ENCODE measurements around the gene MSI2. TPM values are rescaled to one million over a fixed set of nuclear protein-coding genes. Genes with fewer than 3 reads are reported as not detected.
A peak's percentile ranks its signal among the peaks of the same experiment; 100 is the strongest.

The MSI2 gene
- total RNA-seq, 1 donor from 2014 or later, result 22.8 TPM

GRCh38 chr17:57477522-57478362 lies 221.4 kb downstream of the MSI2 start:
- no peak for DNase-seq (ENCODE audit: low read depth, low spot score)

DNA sequence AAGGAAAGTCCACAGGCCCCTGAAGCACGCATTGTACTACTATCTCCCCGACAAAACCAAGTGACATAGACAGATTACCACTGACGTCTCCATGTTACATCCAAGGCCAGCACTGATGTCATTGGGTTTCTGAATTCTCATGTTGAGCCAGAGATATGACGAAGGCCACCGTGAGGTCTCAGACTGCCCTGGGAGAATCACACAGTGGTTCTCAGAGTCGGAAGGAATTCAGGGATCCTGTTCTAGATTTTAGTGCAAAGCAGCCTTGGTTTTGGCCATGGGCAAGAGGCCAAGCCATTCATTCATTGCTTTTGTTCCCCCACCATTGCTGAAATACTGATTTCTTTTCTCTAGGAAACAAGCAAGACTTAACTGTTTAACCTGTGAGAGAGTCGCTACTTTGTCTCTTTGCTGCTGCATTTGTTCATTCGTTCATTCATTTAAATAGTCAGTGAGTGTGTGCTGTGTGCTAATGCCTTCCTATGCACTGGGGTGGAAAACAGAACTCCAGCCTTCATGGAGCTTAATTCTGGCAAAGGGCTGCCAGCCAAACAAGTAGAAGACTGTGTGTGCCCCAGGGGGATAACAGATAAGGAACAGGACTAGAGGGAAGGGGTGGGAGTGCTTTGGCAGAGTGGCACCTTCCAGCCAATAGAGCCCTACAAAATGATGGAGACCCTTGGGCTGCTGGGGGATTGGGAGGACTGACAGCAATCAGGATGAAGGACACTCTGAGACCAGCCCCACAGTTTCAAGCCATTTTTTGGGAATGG lies 222.3 kb downstream of the MSI2 start:
- no peak for DNase-seq (ENCODE audit: low read depth, low spot score)

DNA sequence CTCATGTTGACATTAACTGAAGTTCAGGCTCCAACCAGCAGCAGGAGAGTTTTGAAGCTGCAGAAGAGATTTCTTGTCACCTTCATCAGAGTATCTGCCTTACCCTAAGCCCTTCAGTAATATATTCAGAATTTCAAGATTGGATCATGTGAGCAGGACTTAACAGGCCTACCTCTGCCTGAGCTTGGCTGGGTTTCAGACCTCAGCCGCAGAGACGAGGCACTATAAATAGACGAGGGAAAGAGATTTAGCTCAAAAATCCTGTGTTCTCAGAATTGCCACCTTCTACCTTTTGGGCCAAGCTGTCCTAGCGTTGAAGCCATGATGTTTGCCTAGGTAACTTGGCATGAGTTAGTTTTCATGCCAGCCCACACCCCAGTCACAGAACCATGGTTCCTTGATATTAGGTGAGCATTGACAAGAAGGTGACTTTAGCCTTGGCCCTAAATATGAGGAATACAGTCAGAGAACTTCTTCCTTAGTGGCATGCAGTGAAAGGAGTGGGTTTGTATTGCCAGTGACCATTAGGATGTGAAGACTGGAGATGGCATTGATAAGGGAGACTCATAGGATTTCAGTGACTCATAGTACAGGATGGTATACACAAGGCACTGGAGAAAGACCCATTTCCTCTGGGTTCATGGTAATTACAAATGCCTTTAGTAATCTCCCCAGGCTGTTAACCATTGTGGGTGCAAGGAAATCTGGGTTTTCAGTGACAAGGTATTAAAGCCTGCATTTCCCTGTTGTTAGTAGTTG lies 224.3 kb downstream of the MSI2 start:
- no peak for DNase-seq (ENCODE audit: low read depth, low spot score)

GRCh38 chr17:57481910-57482391 lies 225.6 kb downstream of the MSI2 start:
- DNase-seq (ENCODE audit: low read depth, low spot score), result peak; percentile 48

- DNase-seq (ENCODE audit: low read depth, low spot score), result no peak
These were observed 226.3 kb downstream of the MSI2 start for GRCh38 chr17:57482657-57483056.

DNA sequence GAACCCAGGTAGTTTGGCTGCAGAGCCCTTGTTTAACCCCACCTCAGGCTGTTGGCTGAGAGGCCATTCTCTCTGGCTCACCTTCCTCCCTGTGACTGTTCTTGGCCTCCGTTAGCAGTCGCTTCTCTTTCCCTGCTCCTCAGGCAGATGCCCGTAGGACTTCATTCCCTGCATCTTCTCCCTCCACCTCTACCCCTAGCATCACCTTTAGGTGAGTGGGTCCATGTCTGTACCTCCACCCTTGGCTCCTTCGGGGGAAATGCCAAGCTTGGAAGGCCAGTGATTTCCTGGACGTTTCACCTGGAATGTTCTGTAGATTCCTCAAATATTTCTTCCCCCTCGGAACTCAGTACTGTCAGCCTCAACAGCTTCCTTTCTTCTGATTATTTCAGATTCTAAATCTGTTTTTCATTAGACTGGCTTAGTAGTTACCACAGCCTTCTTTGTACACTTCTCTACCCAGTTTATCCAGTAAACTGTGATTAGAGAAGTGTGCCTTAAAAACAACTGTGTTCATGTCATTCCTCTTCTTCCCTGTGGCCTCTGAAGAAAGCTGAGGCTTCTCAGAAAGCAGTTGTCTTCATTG lies 227.9 kb downstream of the MSI2 start:
- DNase-seq (ENCODE audit: low read depth, low spot score), result no peak

GRCh38 chr17:57484826-57485565 lies 228.7 kb downstream of the MSI2 start:
- no peak for DNase-seq (ENCODE audit: low read depth, low spot score)

GRCh38 chr17:57485566-57485865 lies 229.2 kb downstream of the MSI2 start:
- no peak for DNase-seq (ENCODE audit: low read depth, low spot score)

DNA sequence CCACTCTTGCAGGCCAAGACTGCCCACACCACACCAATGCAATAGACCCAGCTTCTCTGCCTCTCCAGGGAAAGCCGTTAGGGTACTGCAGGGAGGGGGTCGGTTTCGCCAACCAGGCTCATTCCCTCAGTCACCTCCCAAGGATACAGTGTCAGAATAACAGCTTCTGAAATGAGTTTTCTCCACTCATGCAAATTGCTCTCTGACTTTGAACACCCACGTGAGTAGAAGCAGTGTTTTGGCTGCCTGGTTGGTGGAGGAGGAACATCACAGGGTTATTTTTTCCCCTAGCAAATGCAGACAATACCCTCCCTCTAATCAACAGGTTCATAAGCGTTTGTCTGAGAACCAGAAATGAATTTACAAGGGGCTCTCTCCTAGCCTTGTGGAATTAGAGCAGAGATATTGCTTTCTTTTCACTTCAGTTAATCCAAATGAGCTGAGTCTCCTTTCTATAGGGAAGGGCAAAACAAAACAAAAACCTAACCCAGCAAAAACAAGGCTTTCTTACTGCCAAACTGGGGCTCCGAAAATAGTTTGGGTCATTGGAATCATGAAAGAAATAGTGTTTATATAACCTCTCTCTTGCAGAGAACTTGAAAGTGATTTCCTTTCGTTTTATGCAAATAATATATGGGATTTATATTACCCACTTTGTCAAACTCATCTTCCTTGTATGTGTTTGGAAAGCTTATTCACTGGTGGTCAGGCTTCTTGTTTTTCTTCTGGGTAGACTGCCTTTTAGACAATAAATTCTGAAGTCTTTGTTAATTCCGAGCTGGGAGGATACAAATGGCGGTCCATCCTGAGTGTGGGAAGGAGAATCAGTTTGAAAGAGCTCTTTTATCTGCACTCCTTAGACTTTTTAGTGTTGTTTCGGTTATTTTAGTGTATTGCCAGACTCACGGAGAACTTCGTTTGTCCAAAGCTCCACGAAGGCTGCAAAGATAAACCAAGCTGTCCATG lies 229.9 kb downstream of the MSI2 start:
- DNase-seq (ENCODE audit: low read depth, low spot score), result no peak

DNA sequence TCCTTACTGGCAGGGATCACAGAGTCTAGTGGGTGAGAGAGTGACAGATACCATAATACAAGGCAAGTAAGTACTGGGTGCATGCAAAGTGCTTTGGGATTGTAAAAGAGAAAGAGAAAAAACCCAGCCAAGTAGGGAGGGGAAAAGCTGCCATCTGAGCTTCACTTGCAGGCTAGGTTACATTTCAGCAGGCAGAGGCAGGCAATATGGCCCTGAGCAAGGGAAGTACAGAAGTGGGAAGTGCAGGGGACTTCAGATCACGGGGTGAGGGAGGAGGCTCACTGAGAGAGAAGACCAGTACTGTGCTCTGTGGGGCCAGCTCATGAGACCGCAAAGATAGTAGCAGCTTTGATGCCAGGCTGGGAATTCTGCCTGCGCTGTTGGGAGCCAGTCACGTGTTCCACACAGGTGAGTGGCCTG lies 230.6 kb downstream of the MSI2 start:
- no peak for DNase-seq (ENCODE audit: low read depth, low spot score)

DNA sequence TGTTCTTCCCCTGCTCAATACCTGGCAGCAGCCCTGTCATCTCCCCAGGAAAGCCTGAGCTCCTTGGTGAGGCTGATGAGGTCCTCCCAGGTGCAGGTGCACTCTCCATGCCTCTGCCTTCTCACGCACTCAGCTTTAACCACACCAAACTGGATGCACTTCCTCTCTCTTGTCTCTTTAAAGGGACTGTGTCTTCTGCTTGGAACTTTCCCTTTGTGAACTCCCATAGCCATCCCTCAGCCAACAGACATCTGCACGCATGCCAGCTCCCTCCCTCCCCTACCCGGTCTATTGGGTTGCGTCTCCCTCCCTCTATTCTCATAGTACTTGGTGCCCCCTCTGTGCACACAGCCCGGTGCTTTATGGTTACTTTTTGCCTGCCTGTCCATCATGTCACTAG lies 231.2 kb downstream of the MSI2 start:
- no peak for DNase-seq (ENCODE audit: low read depth, low spot score)

DNA sequence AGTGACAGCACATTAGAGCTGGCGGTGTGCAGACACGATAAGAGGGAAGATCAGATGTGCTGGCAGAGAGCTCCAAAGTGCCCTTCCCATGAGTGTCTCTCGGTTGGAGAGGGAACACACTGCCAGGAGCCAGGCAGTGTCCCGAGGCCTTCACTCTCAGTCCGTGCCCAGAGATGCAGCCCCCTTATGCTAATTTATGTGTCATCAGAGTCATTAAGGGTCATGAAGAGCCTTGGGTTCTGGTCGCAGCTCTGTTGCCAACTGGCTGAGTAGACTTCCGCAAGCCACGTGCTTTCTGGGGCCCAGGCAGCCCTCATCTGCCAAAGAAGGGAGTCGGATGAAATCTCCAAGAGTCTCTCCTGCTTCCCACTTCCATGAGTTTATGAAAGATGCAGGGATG lies 232.5 kb downstream of the MSI2 start:
- DNase-seq (ENCODE audit: low read depth, low spot score), result no peak

DNA sequence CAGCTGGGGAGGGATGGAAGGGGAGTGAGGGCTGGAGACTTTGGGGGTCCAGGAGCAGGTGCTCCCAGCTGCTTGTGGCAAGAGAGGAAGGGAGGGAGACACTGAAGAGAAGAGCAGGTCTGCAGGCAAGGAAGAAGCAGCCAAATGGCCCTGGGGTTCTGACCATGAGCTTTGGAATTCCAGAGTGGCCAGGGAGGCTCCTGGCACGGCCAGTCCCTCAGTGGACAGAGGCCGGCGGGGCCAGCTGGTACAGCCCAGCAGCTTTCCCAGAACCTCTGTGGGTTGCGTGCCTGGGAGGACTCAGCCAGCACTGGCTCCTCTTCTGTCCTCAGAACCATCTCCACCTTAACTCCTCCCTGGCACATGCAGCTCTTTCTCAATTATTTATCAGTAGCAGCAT lies 233.0 kb downstream of the MSI2 start:
- no peak for DNase-seq (ENCODE audit: low read depth, low spot score)

GRCh38 chr17:57490111-57490845 lies 234.0 kb downstream of the MSI2 start:
- no peak for DNase-seq (ENCODE audit: low read depth, low spot score)

- no peak for DNase-seq (ENCODE audit: low read depth, low spot score)
These were observed 234.6 kb downstream of the MSI2 start for GRCh38 chr17:57490890-57491289.

DNA sequence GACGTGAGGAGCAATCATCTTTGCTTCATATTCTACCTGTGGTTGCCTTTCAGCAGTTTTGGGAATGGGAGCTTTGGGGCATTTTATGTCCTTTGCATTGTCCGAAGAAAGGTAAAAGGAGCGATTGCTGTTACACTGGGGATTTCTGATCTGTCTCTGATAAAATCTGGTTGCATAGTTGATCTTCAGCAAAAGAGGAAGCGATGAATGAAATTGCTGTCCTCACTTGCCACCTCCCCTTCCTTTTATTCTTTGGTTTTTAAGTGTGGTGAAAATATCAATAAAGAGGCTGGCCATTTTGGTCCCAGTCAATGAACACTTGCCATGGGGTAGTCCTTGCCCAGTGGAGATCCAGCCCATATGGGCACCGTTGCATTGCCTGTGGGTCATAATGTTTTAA lies 236.8 kb downstream of the MSI2 start:
- DNase-seq (ENCODE audit: low read depth, low spot score), result no peak

GRCh38 chr17:57493625-57494024 lies 237.3 kb downstream of the MSI2 start:
- DNase-seq (ENCODE audit: low read depth, low spot score), result no peak

GRCh38 chr17:57494443-57494842 lies 238.1 kb downstream of the MSI2 start:
- no peak for DNase-seq (ENCODE audit: low read depth, low spot score)

DNA sequence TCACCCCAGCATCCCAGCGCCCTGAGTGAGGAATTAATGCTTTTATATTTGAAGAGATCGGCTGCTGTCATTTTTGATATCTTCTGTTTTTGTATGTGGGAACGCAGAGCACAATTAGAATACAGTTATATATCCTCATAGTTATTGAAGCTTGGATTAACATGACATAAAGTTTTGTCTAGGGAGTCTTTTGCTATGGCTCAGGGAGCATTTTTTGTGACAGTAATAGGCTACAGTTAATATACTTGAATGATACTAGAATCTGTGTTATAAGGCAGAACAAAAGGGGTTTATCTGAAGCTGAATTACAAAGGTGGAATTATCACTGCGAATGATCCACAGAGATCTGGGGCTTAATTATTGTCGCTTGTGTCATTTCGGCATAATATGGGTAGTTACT lies 239.4 kb downstream of the MSI2 start:
- no peak for DNase-seq (ENCODE audit: low read depth, low spot score)

Data from pulmonary artery endothelial cell (primary cell).